Activated T-cell treated with anti-CD3 and anti-CD28 coated beads, Interleukin-2, amount 50 U/mL, for 4 hours (primary cell): ENCODE measurements around the gene WDFY2. TPM values are rescaled to one million over a fixed set of nuclear protein-coding genes. Genes with fewer than 3 reads are reported as not detected.

Source experiments
- ATAC-seq, 2 donors: fragments of 200-7000 bp; cut with Tn5 transposase; one replicate each; pipeline ENCODE4 v1.10.0; 2021
- DNase-seq: peaks from one replicate; pipeline ENCODE4 v3.0.0-alpha.2; 2020
- H3K27me3 Mint-ChIP-seq: one replicate; pipeline ENCODE4 v1.8.0; 2021; ENCODE audit warnings: low read depth, mixed read lengths
- H3K36me3 Mint-ChIP-seq: one replicate; pipeline ENCODE4 v1.8.0; 2022; ENCODE audit warnings: mixed read lengths; ENCODE audit not compliant: insufficient read depth
- H3K4me1 Mint-ChIP-seq: one replicate; pipeline ENCODE4 v1.8.0; 2021; ENCODE audit warnings: low read depth, mixed read lengths
- H3K4me3 Mint-ChIP-seq: one replicate; pipeline ENCODE4 v1.8.0; 2021; ENCODE audit warnings: mild to moderate bottlenecking, moderate library complexity, mixed read lengths
- H3K9me3 Mint-ChIP-seq: one replicate; pipeline ENCODE4 v1.8.0; 2021; ENCODE audit warnings: mixed read lengths
- total RNA-seq, 3 donors: library from RNA; stranded (reverse); gene quantifications; one replicate each; pipeline ENCODE4 v1.2.1, GENCODE V29; 2021

WDFY2 gene
- total RNA-seq, 3 donors from 2014 or later, result 4.9 to 6.7 (median 6.3) TPM

DNA sequence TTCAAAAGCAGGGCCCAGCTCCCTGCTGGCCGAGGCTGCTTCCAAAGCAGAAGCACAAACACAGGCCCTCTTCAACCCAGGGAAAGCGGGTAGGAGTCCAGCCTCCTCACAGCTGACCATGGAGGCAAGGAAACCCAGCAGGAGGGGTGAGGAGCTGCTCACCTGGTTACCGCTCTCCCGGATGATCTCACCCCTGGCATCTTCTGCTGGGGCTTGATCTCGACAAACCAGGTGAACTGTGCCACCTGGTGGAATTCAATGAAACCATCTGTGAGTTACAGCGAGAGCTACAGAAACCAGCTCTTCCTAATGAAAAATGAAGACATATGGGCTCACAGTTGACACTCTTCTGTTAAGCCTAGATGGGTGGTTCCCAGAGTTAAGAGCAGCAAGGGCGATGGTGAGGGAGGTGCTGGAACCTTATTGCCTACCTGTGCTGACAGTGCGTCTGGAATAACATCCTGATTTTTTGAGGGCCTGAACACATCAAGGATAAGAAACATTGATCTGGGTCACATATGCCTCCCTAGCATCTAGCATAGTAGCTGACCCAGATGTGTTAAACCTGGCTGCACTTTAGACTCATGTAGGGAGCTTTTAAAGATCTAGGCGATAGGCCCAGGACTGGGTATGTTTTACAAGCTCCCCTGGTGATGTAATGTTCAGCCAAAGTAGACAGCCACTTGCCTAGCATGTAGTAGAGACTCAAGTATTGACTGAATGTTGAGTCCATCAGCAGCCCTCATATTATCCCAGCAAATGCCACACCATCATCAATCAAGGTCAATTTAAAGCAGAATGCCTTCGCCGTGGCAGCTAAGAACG is 213.6 kb downstream of the WDFY2 start:
- ATAC-seq, result peak; percentile 28 to 39
- H3K36me3 Mint-ChIP-seq, result peaks cover 4% of the 10 kb centered on the region
- peaks cover 43% of the 10 kb centered on the region for H3K4me1 Mint-ChIP-seq
- no peak overlapping the region for H3K4me3 Mint-ChIP-seq
- no peaks in the 10 kb centered on the region for H3K27me3 Mint-ChIP-seq
- DNase-seq, result peak; percentile 56
- H3K9me3 Mint-ChIP-seq, result no peaks in the 10 kb centered on the region

DNA sequence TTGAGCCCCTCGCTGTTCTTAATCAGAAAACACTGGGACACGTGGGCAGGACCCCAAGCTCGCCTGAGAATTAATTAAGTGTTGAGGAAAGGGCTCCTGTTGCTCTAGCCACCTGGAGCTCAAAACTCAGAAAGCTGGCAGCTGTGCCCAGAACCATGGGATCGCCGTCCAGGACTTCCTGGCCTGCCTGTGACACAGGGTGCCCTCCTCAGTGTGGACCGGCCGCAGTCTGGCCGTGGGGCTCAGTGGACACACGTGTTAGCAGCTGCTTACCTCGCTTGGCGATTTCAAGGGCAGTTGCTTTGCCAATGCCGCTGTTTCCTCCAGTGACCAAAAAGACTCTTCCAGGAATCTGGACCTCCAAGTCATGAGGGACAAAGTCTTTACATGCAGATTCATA is 215.0 kb downstream of the WDFY2 start:
- Mint-ChIP-seq H3K36me3 (no peaks in the 10 kb centered on the region), H3K9me3 (no peaks in the 10 kb centered on the region), H3K4me3 (no peak overlapping the region), H3K27me3 (no peaks in the 10 kb centered on the region), H3K4me1 (peaks cover 35% of the 10 kb centered on the region)
- DNase-seq (no peak), ATAC-seq (no peak)

GRCh38 chr13:51800486-51800885 is 216.2 kb downstream of the WDFY2 start:
- peaks cover under 1% of the 10 kb centered on the region for H3K36me3 Mint-ChIP-seq
- no peak overlapping the region for H3K4me3 Mint-ChIP-seq
- DNase-seq, result no peak
- no peaks in the 10 kb centered on the region for H3K27me3 Mint-ChIP-seq
- no peak for ATAC-seq
- no peaks in the 10 kb centered on the region for H3K9me3 Mint-ChIP-seq
- H3K4me1 Mint-ChIP-seq, result peaks cover 44% of the 10 kb centered on the region

- Mint-ChIP-seq H3K4me1 (peaks cover 56% of the 10 kb centered on the region), H3K9me3 (no peaks in the 10 kb centered on the region), H3K36me3 (peaks cover 2% of the 10 kb centered on the region), H3K4me3 (peak overlapping the region; percentile 92), H3K27me3 (no peaks in the 10 kb centered on the region)
- DNase-seq, result no peak
- ATAC-seq, result no peak
Measured at GRCh38 chr13:51801631-51802099, 217.4 kb downstream of the WDFY2 start.

DNA sequence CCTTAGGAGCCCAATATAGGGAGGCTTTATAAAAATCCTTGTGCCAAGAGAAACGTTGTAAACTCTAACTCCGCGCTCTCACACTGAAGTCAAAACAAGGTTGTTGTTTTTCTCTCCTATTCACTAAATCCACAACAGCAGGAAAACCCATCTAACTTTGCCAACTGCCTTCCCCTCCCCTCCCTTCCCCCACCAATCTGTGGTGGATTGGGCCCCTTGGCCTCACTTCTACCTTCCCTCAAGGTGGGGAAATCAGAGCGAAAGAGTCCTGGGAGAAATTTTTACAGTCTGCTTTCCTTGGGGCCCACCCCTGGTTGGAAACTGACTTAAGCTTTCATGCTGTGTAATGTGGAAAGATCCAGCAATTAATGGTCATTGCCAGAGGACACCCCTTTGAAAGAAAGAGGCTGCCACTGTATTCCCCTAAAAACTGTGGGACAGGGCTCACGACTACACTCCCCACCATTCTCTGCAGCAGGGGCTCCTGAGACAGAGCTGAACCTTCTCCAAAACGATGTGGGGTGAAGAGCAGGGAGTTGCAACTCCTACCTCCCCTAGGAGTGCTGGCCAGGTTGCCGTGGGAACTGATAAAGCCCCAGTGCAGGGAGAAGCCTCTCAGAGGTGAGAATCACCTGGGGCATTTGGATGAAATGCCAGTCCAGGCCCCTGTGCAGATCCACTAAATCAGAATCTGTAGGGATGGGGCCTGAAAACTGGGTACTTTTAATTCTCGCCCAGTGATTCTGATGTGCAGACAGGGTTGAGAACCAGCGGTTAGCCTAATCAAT is 218.6 kb downstream of the WDFY2 start:
- DNase-seq (no peak), ATAC-seq (no peak)
- Mint-ChIP-seq H3K4me1 (peaks cover 57% of the 10 kb centered on the region), H3K4me3 (peak overlapping the region; percentile 92), H3K36me3 (peaks cover 2% of the 10 kb centered on the region), H3K9me3 (no peaks in the 10 kb centered on the region), H3K27me3 (no peaks in the 10 kb centered on the region)

GRCh38 chr13:51803422-51804294 is 219.4 kb downstream of the WDFY2 start, which contains the start of gene DHRS12:
Gene DHRS12 (minus strand): TSS chr13:51804163. CDS start chr13:51799659, 4,504 bp downstream.
- Mint-ChIP-seq H3K27me3 (no peaks in the 10 kb centered on the region), H3K4me1 (peaks cover 57% of the 10 kb centered on the region), H3K36me3 (peaks cover 4% of the 10 kb centered on the region), H3K4me3 (peak within 1 kb of the TSS; percentile 93), H3K9me3 (no peaks in the 10 kb centered on the region)
- ATAC-seq (peak; percentile 78 to 83), DNase-seq (peak; percentile 83)

- peaks cover 57% of the 10 kb centered on the region for H3K4me1 Mint-ChIP-seq
- H3K9me3 Mint-ChIP-seq, result no peaks in the 10 kb centered on the region
- peaks cover 12% of the 10 kb centered on the region for H3K36me3 Mint-ChIP-seq
- ATAC-seq, result peak; percentile 8 to 13
- no peaks in the 10 kb centered on the region for H3K27me3 Mint-ChIP-seq
- peak overlapping the region; percentile 93 for H3K4me3 Mint-ChIP-seq
- peak; percentile 50 for DNase-seq
Measured at GRCh38 chr13:51804295-51805172, 220.3 kb downstream of the WDFY2 start.

DNA sequence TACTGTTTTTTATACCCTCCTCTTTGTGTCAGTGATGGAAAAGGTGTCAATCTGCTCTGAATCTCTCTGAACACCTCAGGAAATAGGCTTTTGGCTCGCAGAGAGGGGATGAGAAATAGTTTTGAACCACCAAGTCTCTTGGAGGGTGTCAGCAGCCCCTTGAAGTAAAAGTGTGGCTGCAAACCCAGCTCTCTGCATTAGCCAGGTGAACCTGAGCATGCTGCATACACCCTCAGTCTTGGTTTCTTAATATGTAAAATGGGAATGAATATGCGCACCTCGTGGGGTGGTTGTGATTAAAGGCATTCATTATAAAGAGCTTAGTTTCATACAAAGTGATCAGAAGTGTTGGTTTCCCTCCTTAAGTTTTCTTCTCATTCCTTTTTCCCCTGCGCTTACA is 221.1 kb downstream of the WDFY2 start:
- H3K4me3 Mint-ChIP-seq, result peak overlapping the region; percentile 93
- no peaks in the 10 kb centered on the region for H3K27me3 Mint-ChIP-seq
- ATAC-seq (no peak), DNase-seq (no peak)
- no peaks in the 10 kb centered on the region for H3K9me3 Mint-ChIP-seq
- H3K36me3 Mint-ChIP-seq, result peaks cover 16% of the 10 kb centered on the region
- H3K4me1 Mint-ChIP-seq, result peaks cover 55% of the 10 kb centered on the region

GRCh38 chr13:51805925-51806324 is 221.7 kb downstream of the WDFY2 start:
- peak overlapping the region; percentile 93 for H3K4me3 Mint-ChIP-seq
- DNase-seq (no peak), ATAC-seq (no peak)
- peaks cover 55% of the 10 kb centered on the region for H3K4me1 Mint-ChIP-seq
- no peaks in the 10 kb centered on the region for H3K27me3 Mint-ChIP-seq
- no peaks in the 10 kb centered on the region for H3K9me3 Mint-ChIP-seq
- peaks cover 16% of the 10 kb centered on the region for H3K36me3 Mint-ChIP-seq

- peaks cover 18% of the 10 kb centered on the region for H3K36me3 Mint-ChIP-seq
- no peak overlapping the region for H3K4me3 Mint-ChIP-seq
- H3K9me3 Mint-ChIP-seq, result no peaks in the 10 kb centered on the region
- DNase-seq, result no peak
- no peaks in the 10 kb centered on the region for H3K27me3 Mint-ChIP-seq
- no peak for ATAC-seq
- peaks cover 53% of the 10 kb centered on the region for H3K4me1 Mint-ChIP-seq
Measured at GRCh38 chr13:51806566-51806965, 222.3 kb downstream of the WDFY2 start.

- Mint-ChIP-seq H3K36me3 (peaks cover 18% of the 10 kb centered on the region), H3K4me3 (no peak overlapping the region), H3K27me3 (no peaks in the 10 kb centered on the region), H3K9me3 (no peaks in the 10 kb centered on the region), H3K4me1 (peaks cover 53% of the 10 kb centered on the region)
- ATAC-seq, result no peak
- DNase-seq, result no peak
Measured at GRCh38 chr13:51807041-51807440, 222.8 kb downstream of the WDFY2 start.

- no peak for ATAC-seq
- H3K36me3 Mint-ChIP-seq, result peaks cover 18% of the 10 kb centered on the region
- DNase-seq, result no peak
- H3K4me3 Mint-ChIP-seq, result no peak overlapping the region
- no peaks in the 10 kb centered on the region for H3K9me3 Mint-ChIP-seq
- H3K27me3 Mint-ChIP-seq, result no peaks in the 10 kb centered on the region
- H3K4me1 Mint-ChIP-seq, result peaks cover 50% of the 10 kb centered on the region
Measured at GRCh38 chr13:51808811-51809210, 224.5 kb downstream of the WDFY2 start.

DNA sequence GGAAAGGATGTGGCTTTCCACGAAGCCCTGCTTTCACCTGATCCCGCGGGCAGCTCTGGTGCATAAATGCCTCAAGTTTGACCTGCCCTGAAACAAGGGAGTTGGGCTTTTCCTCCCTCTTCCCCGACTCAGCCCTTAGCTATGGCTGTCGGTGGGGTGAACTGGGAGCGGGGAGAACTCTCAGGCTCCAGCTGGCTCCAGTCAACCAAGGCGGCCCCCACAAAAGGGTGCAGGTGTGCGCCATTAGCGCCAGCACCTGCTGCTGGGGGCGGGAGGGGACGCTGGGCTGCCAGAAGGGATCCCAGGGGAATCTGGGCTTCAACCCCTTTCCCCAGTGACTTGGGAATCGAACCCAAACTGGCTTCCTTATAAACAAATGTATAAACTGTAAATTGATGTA is 226.8 kb downstream of the WDFY2 start:
- Mint-ChIP-seq H3K4me1 (peaks cover 51% of the 10 kb centered on the region), H3K36me3 (peaks cover 16% of the 10 kb centered on the region), H3K27me3 (no peaks in the 10 kb centered on the region), H3K4me3 (no peak overlapping the region), H3K9me3 (no peaks in the 10 kb centered on the region)
- DNase-seq, result no peak
- no peak for ATAC-seq
